Stimulated activated CD8-positive, alpha-beta memory T cell treated with anti-CD3 and anti-CD28 coated beads, Interleukin-12 subunit alpha, Interleukin-12 subunit beta, amount 100 ng/mL, for 24 hours (primary cell): ENCODE measurements around the gene KPNA6.

ENCODE experiments used
- DNase-seq: peaks from one replicate; pipeline ENCODE4 v3.0.0-alpha.2; 2020; ENCODE audit errors: extremely low read depth

The KPNA6 gene

GRCh38 chr1:32216566-32216965 lies 108.7 kb downstream of the KPNA6 start:
- DNase-seq = no peak

DNA sequence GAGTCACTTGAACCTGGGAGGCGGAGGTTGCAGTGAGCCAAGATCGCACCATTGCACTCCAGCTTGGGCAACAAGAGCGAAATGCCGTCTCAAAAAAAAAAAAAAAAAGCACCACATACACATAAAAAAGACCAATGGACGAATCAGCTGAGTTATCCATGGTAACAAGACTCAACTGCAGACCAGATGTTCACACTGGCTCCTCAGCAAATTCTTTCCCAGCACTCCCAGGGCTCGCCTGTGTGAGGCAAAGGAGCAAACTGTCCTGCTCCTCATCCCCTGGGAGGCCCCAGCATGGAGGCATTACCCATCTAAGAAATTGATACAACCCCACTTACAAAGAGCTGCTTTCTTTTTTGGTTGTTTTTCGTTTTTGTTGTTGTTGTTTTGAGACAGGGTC lies 111.2 kb downstream of the KPNA6 start:
- no peak for DNase-seq

DNA sequence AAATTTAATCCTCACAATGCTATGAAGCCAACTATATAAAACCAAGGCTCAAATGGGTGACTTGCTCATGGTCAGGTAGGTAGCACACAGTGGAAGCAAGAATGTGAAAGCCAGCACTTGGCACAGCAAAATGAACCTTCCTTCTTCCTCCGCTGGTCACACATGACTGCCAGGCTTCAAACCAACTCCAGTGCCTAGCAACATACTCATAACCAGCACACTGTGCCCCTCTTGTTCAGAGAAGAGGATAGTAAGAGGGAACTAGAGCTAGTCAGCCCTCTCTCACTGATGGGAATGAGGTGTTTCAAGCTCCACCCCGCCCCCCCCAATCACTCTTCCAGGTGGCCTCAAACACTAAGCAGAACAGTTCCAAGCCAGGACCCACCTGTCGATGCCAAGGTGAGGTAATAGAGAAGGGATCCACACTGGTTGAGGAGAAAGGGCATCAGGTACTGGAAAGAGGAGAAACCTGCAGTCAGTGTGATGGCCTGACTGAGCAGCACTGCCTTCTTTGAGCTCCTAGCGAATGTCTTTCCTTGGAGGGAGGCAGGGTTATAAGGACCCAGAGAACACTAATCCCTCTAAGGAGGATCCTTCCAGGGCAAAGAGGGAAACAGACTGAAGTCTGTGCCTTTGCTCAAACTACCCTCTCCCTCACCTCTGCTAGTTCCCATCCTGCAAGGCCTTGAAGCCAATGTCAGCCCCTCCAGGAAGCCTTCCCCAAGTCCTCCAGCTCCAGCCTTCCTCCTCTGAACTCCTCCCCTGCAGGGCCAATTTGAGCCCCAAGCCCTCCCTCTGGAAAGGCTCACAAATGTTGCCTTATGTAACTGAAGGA lies 113.1 kb downstream of the KPNA6 start:
- DNase-seq = no peak

DNA sequence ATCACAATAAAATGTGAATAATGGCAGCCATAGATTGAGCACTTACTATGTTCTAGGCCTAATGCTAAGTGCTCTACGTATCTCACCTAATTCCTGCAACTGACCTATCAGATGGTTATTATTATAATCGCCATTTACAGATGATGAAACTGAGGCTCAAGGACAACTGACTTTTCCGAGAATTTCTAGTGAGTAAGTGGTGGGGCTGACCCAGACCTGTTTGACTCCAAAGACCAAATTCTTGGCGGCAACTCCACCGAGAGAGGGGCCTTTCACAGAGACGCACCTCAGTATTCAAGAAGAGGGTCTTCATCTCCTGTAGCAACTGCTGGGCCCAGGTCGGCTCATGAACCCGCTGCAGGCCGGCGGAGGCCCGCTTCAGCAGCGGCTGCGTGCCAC lies 113.7 kb downstream of the KPNA6 start:
- DNase-seq = no peak

GRCh38 chr1:32221980-32222755 lies 114.3 kb downstream of the KPNA6 start, which contains the start of the genes EIF3I and TMEM234:
TSS of gene EIF3I (plus strand) at chr1:32222407. CDS start at chr1:32222442, 35 bp downstream.
TSS of gene TMEM234 (minus strand) at chr1:32222353. CDS start at chr1:32222322, 31 bp downstream.
- DNase-seq = peak; percentile 78

GRCh38 chr1:32223683-32224082 lies 115.8 kb downstream of the KPNA6 start:
- no peak for DNase-seq

GRCh38 chr1:32224285-32224684 lies 116.4 kb downstream of the KPNA6 start:
- no peak for DNase-seq
